ENCODE results near the gene ULK3. TPM values are rescaled to one million over a fixed set of nuclear protein-coding genes. Genes with fewer than 3 reads are reported as not detected.

The ULK3 gene
- total and polyA plus RNA-seq, 2 experiments from 2014 or later = 40.4 to 45.7 TPM

DNA sequence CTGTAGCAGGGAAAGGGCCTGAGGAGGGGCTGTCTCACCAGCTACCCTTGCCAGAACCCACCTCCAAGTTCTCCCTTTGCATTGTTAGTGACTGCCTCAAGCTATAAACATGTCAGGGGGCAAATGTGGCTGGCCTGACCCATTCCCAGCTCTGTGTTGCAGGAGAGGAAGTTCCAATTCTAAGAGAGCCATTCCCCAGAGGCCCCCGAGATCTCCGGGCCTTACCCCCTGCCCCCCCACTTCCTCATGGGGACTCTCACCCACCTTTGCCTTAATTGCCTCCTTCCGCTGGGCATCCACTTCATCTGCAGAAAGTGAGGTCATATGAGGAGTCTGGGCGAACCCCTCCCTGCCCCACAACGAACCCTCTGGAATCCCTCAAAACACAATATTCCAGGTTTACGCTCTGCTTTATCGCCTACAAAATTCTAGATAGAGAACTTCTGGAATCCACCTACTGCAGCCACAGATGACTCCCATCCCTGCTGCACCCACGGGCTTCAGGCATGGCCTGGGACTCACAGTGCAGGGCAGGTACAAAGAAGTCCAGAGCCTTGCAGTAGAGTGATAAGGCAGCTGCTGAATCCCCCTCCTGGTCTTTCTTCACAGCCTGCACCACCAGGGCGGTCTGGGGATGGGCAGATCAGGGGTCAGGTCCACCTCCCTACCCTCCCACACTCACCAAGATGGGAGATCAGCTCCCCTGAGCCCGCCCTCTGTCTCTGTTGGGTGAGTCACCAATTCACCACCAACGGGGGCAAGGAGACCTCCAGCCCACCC lies 4.0 kb downstream of the ULK3 start:
- Histone ChIP-seq H3K4me3 (no peak overlapping the region), H3K4me2 (no peak overlapping the region), H3K79me2 (no peaks in the 10 kb centered on the region), H3K9me2 (replicated peaks; ENCODE audit: insufficient read depth) (no peaks in the 10 kb centered on the region), H4K20me1 (ENCODE audit: insufficient read depth, poor library complexity, severe bottlenecking) (peaks cover 6% of the 10 kb centered on the region), H2AFZ (no peak overlapping the region), H3K36me3 (replicated peaks; ENCODE audit: insufficient read depth, low read depth) (no peaks in the 10 kb centered on the region), H3K4me1 (ENCODE audit: insufficient read depth) (peaks cover 17% of the 10 kb centered on the region), H3K27ac (no peak overlapping the region), H3K27me3 (no peaks in the 10 kb centered on the region), H3K9me3 (ENCODE audit: low read depth) (no peaks in the 10 kb centered on the region)
- WGBS (ENCODE audit: low lambda C conversion rate, missing lambda C conversion rate) = 93% methylated on average over 11 of the region's 11 CpGs
- no peak for TF ChIP-seq CTCF (IDR thresholded peaks at IDR 0.05; ENCODE audit: poor library complexity)
- no peak for TF ChIP-seq EZH2 (IDR thresholded peaks at IDR 0.05; ENCODE audit: borderline replicate concordance)
- TF ChIP-seq EZH2phosphoT487 (IDR thresholded peaks at IDR 0.05; ENCODE audit: low read depth, severe bottlenecking, unreplicated experiment) = no peak
- no peak for DNase-seq (ENCODE audit: low spot score)

- DNase-seq (ENCODE audit: low spot score) = no peak
- no peak overlapping the region for H3K4me2 ChIP-seq
- H3K4me3 ChIP-seq = no peak overlapping the region
- TF ChIP-seq CTCF (IDR thresholded peaks at IDR 0.05; ENCODE audit: poor library complexity) = no peak
- TF ChIP-seq EZH2 (IDR thresholded peaks at IDR 0.05; ENCODE audit: borderline replicate concordance) = no peak
- no peak for TF ChIP-seq EZH2phosphoT487 (IDR thresholded peaks at IDR 0.05; ENCODE audit: low read depth, severe bottlenecking, unreplicated experiment)
- WGBS (ENCODE audit: low lambda C conversion rate, missing lambda C conversion rate) = 99% methylated on average over 10 of the region's 10 CpGs
- no peaks in the 10 kb centered on the region for H3K79me2 ChIP-seq
- no peaks in the 10 kb centered on the region for H3K9me3 ChIP-seq (ENCODE audit: low read depth)
- H3K9me2 ChIP-seq (replicated peaks; ENCODE audit: insufficient read depth) = no peaks in the 10 kb centered on the region
- H2AFZ ChIP-seq = no peak overlapping the region
- no peaks in the 10 kb centered on the region for H3K36me3 ChIP-seq (replicated peaks; ENCODE audit: insufficient read depth, low read depth)
- no peak overlapping the region for H3K27ac ChIP-seq
- no peaks in the 10 kb centered on the region for H3K27me3 ChIP-seq
- H4K20me1 ChIP-seq (ENCODE audit: insufficient read depth, poor library complexity, severe bottlenecking) = peaks cover 6% of the 10 kb centered on the region
- peaks cover 9% of the 10 kb centered on the region for H3K4me1 ChIP-seq (ENCODE audit: insufficient read depth)
Observed at GRCh38 chr15:74838137-74838516, 4.8 kb downstream of the ULK3 start.

- no peak overlapping the region for H3K27ac ChIP-seq
- H3K9me2 ChIP-seq (replicated peaks; ENCODE audit: insufficient read depth) = no peaks in the 10 kb centered on the region
- WGBS (ENCODE audit: low lambda C conversion rate, missing lambda C conversion rate) = 95% methylated on average over 15 of the region's 15 CpGs
- H3K4me2 ChIP-seq = no peak overlapping the region
- H2AFZ ChIP-seq = no peak overlapping the region
- H3K79me2 ChIP-seq = no peaks in the 10 kb centered on the region
- no peaks in the 10 kb centered on the region for H3K36me3 ChIP-seq (replicated peaks; ENCODE audit: insufficient read depth, low read depth)
- peaks cover 6% of the 10 kb centered on the region for H4K20me1 ChIP-seq (ENCODE audit: insufficient read depth, poor library complexity, severe bottlenecking)
- peaks cover 9% of the 10 kb centered on the region for H3K4me1 ChIP-seq (ENCODE audit: insufficient read depth)
- DNase-seq (ENCODE audit: low spot score) = no peak
- no peaks in the 10 kb centered on the region for H3K27me3 ChIP-seq
- TF ChIP-seq EZH2phosphoT487 (IDR thresholded peaks at IDR 0.05; ENCODE audit: low read depth, severe bottlenecking, unreplicated experiment) (no peak), CTCF (IDR thresholded peaks at IDR 0.05; ENCODE audit: poor library complexity) (no peak), EZH2 (IDR thresholded peaks at IDR 0.05; ENCODE audit: borderline replicate concordance) (no peak)
- no peak overlapping the region for H3K4me3 ChIP-seq
- no peaks in the 10 kb centered on the region for H3K9me3 ChIP-seq (ENCODE audit: low read depth)
Observed at GRCh38 chr15:74837482-74838136, 5.3 kb downstream of the ULK3 start.

All from hepatocyte (in vitro differentiated cells).